Liver (tissue), 9 donors: ENCODE results near the gene PCSK6. TPM values are rescaled to one million over a fixed set of nuclear protein-coding genes. Genes with fewer than 3 reads are reported as not detected.
A peak's percentile ranks its signal among the peaks of the same experiment; 100 is the strongest.

Experiments
- DNase-seq: peaks from one replicate; pipeline ENCODE4 v3.0.0-alpha.2; 2017; ENCODE audit warnings: low spot score
- H3K27ac ChIP-seq, 2 donors: one replicate each; pipeline ENCODE4 v1.7.0; 2013; ENCODE audit warnings: inconsistent platforms in 2 of 2, low read length in 2 of 2, control low read depth in 1 of 2, low read depth in 1 of 2, mild to moderate bottlenecking in 1 of 2
- H3K27me3 ChIP-seq, 4 donors: one replicate each; pipeline versions ENCODE4 v1.6.1 to v1.7.0; 2013; ENCODE audit warnings: low read length in 3 of 4, inconsistent platforms in 1 of 4, mild to moderate bottlenecking in 1 of 4, moderate library complexity in 1 of 4; ENCODE audit not compliant: control insufficient read depth in 4 of 4, insufficient read depth in 4 of 4
- H3K36me3 ChIP-seq, 4 donors: one replicate each; pipeline versions ENCODE4 v1.6.1 to v1.7.0; 2013; ENCODE audit warnings: low read length in 3 of 4, mild to moderate bottlenecking in 3 of 4, low read depth in 1 of 4, moderate library complexity in 1 of 4; ENCODE audit not compliant: control insufficient read depth in 4 of 4, insufficient read depth in 3 of 4
- H3K4me1 ChIP-seq, 4 donors: one replicate each; pipeline versions ENCODE4 v1.6.1 to v1.7.0; 2013; ENCODE audit warnings: low read length in 3 of 4, mild to moderate bottlenecking in 3 of 4, moderate library complexity in 1 of 4; ENCODE audit not compliant: control insufficient read depth in 4 of 4, insufficient read depth in 4 of 4
- H3K4me3 ChIP-seq, 3 donors: one replicate each; pipeline versions ENCODE4 v1.6.1 to v1.7.0; 2013; ENCODE audit warnings: low read length in 3 of 3, control low read depth in 1 of 3, low read depth in 1 of 3, mild to moderate bottlenecking in 1 of 3
- H3K9ac ChIP-seq, 2 donors: one replicate each; pipeline ENCODE4 v1.7.0; 2013; ENCODE audit warnings: low read length in 2 of 2, mild to moderate bottlenecking in 2 of 2, moderate library complexity in 2 of 2, control low read depth in 1 of 2, low read depth in 1 of 2
- H3K9me3 ChIP-seq, 4 donors: one replicate each; pipeline versions ENCODE4 v1.6.1 to v1.7.0; 2013; ENCODE audit warnings: low read length in 3 of 4; ENCODE audit not compliant: control insufficient read depth in 4 of 4
- CTCF ChIP-seq: fragments of 150-350 bp; IDR thresholded peaks from 2 replicates; pipeline ENCODE4 v1.5.1; 2017; ENCODE audit warnings: improper control_type of control experiment, low read depth, low read length; ENCODE audit not compliant: missing input control
- EGR1 ChIP-seq, 2 donors: IDR thresholded peaks; 2 replicates each; pipeline ENCODE4 v1.6.1; 2016 to 2018; ENCODE audit warnings: antibody characterized with exemption in 2 of 2, low read depth in 2 of 2
- FOXA2 ChIP-seq: IDR thresholded peaks from 2 replicates; pipeline ENCODE4 v1.6.1; 2016; ENCODE audit warnings: antibody characterized with exemption
- GABPA ChIP-seq, 2 donors: IDR thresholded peaks in 1 of 2; conservative IDR thresholded peaks in 1 of 2; 2 replicates each; pipeline ENCODE4 v1.6.1; 2016; ENCODE audit warnings: antibody characterized with exemption in 2 of 2, mild to moderate bottlenecking in 1 of 2, moderate library complexity in 1 of 2
- HNF4A ChIP-seq, 2 donors: conservative IDR thresholded peaks; 2 replicates each; pipeline ENCODE4 v1.6.1; 2016; ENCODE audit warnings: antibody characterized with exemption in 2 of 2, mild to moderate bottlenecking in 2 of 2
- RAD21 ChIP-seq, 2 donors: IDR thresholded peaks; 2 replicates each; pipeline ENCODE4 v1.6.1; 2016; ENCODE audit warnings: antibody characterized with exemption in 2 of 2, mild to moderate bottlenecking in 2 of 2
- REST ChIP-seq: IDR thresholded peaks from 2 replicates; pipeline ENCODE4 v1.6.1; 2016; ENCODE audit warnings: antibody characterized with exemption, mild to moderate bottlenecking
- RXRA ChIP-seq, 2 donors: IDR thresholded peaks; 2 replicates each; pipeline ENCODE4 v1.6.1; 2017 to 2018; ENCODE audit warnings: antibody characterized with exemption in 2 of 2, mild to moderate bottlenecking in 1 of 2
- SP1 ChIP-seq: IDR thresholded peaks from 2 replicates; pipeline ENCODE4 v1.6.1; 2018; ENCODE audit warnings: antibody characterized with exemption, mild to moderate bottlenecking
- TAF1 ChIP-seq: conservative IDR thresholded peaks from 2 replicates; pipeline ENCODE4 v1.6.1; 2016; ENCODE audit warnings: antibody characterized with exemption, mild to moderate bottlenecking
- YY1 ChIP-seq: IDR thresholded peaks from 2 replicates; pipeline ENCODE4 v1.6.1; 2016; ENCODE audit warnings: antibody characterized with exemption, mild to moderate bottlenecking
- ZBTB33 ChIP-seq: IDR thresholded peaks from 2 replicates; pipeline ENCODE4 v1.6.1; 2016; ENCODE audit warnings: antibody characterized with exemption
- WGBS: extraction: QIAGEN DNeasy Blood & Tissue Kit; methylation state at CpG from one replicate; pipeline ENCODE4 v1.1.7; 2013; 5-methylcytosine and 5-hydroxymethylcytosine counted together
- polyA plus RNA-seq, 2 donors: library from polyadenylated mRNA; stranded (reverse) in 1 of 2; unstranded in 1 of 2; fragments of 200-250 nt in 1 of 2; fragments of >200 nt in 1 of 2; fragmentation: Nextera tagmentation in 1 of 2; extraction: Ambion mirVana in 1 of 2; gene quantifications; one replicate each; pipeline versions ENCODE4 v1.2.1 to v1.2.3, GENCODE V29; 2013 to 2015
- total RNA-seq, 2 donors: library from RNA; depleted of rRNA; stranded (reverse); fragments of >200 nt; gene quantifications; one replicate each; pipeline ENCODE4 v1.2.3, GENCODE V29; 2014
- TF ChIP-seq, protein P1 (sequence below): IDR thresholded peaks from 2 replicates; pipeline ENCODE4 v1.6.1; 2016; ENCODE audit warnings: antibody characterized with exemption
- donor health status: healthy.
- donor health status: healthy.
- donor health status: healthy.
- donor health status: healthy.
- donor health status: healthy.

Gene PCSK6
- total RNA-seq, result 100 to 1,000 TPM; 124 to 398 TPM
- 100 to 1,000 TPM in 1 of 2 donors, 10 to 100 TPM in 1; 94.8 to 212 TPM for polyA plus RNA-seq

- 16% methylated on average over 111 of the region's 111 CpGs for WGBS
- H3K9ac ChIP-seq, result peak within 1 kb of the TSS; percentile 87 to 98
- H3K27ac ChIP-seq, result peak within 1 kb of the TSS; percentile 90 to 91
- peak; percentile 49 for DNase-seq
- H3K4me1 ChIP-seq, result peaks cover 0 to 3% (median 2%) of the 10 kb centered on the region in 4 donors
- H3K36me3 ChIP-seq, result peaks cover 2 to 6% (median 3%) of the 10 kb centered on the region in 4 donors
- TF ChIP-seq ZBTB33 (no peak), CTCF (no peak), EGR1 (IDR thresholded peaks at IDR 0.05; ENCODE audit: low read depth in 2 of 2) (no peak)
- H3K4me3 ChIP-seq, result peak within 1 kb of the TSS; percentile 76 to 84 (median 84)
- no peaks in the 10 kb centered on the region for H3K27me3 ChIP-seq
- no peaks in the 10 kb centered on the region for H3K9me3 ChIP-seq
Observed at GRCh38 chr15:101489599-101490407, at the start of gene PCSK6. TSS of gene PCSK6 (minus strand) at chr15:101489707. CDS start at chr15:101489670, 37 bp downstream.

- Histone ChIP-seq H3K36me3 (no peaks in the 10 kb centered on the region), H3K27me3 (no peaks in the 10 kb centered on the region), H3K9ac (no peak overlapping the region), H3K4me3 (no peak overlapping the region), H3K9me3 (peaks cover 0 to 3% (median 1%) of the 10 kb centered on the region in 4 donors), H3K4me1 (peaks cover 0 to 5% (median 0%) of the 10 kb centered on the region in 4 donors), H3K27ac (no peak overlapping the region)
- WGBS, result 92% methylated on average over 5 of the region's 5 CpGs
- DNase-seq, result no peak
- TF ChIP-seq HNF4A (conservative IDR thresholded peaks at IDR 0.05), result no peak
- TF ChIP-seq, protein P1, sequence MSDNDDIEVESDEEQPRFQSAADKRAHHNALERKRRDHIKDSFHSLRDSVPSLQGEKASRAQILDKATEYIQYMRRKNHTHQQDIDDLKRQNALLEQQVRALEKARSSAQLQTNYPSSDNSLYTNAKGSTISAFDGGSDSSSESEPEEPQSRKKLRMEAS, result no peak
- no peak for TF ChIP-seq GABPA (IDR thresholded peaks at IDR 0.05 in 1 of 2, conservative IDR thresholded peaks at IDR 0.05 in 1 of 2)
- TF ChIP-seq FOXA2, result no peak
- no peak for TF ChIP-seq RXRA (IDR thresholded peaks at IDR 0.05)
- no peak for TF ChIP-seq CTCF
- no peak for TF ChIP-seq RAD21 (IDR thresholded peaks at IDR 0.05)
- TF ChIP-seq TAF1, result no peak
- TF ChIP-seq REST, result no peak
- no peak for TF ChIP-seq YY1
- TF ChIP-seq SP1, result no peak
Observed at GRCh38 chr15:101538996-101539395, 49.5 kb upstream of the PCSK6 start.
